Prostate gland (tissue), 2 donors: ENCODE data around the gene FAHD2B.
"Not testable (repeated sequence)": the region's sequence is repeated elsewhere in the genome, so short reads cannot be mapped to it uniquely, and the experiment has no call there.

Experiments
- CTCF ChIP-seq, 4 experiments: fragments of 200-600 bp in 2 of 4; fragments of 450-650 bp in 2 of 4; sonication (generic) in 2 of 4; IDR thresholded peaks; 1 replicate in 3 of 4; 2 replicates in 1 of 4; pipeline ENCODE4 v1.5.1; 2016 to 2019; ENCODE audit warnings: antibody characterized with exemption in 4 of 4, mild to moderate bottlenecking in 2 of 4, moderate library complexity in 2 of 4
- POLR2A ChIP-seq: fragments of 450-650 bp; IDR thresholded peaks from one replicate; pipeline ENCODE4 v1.6.1; 2016; ENCODE audit warnings: antibody characterized with exemption, mild to moderate bottlenecking
- POLR2AphosphoS5 ChIP-seq: sonication (generic); formaldehyde crosslinking; IDR thresholded peaks from one replicate; pipeline ENCODE4 v1.6.1; 2017; ENCODE audit warnings: antibody characterized with exemption

DNA sequence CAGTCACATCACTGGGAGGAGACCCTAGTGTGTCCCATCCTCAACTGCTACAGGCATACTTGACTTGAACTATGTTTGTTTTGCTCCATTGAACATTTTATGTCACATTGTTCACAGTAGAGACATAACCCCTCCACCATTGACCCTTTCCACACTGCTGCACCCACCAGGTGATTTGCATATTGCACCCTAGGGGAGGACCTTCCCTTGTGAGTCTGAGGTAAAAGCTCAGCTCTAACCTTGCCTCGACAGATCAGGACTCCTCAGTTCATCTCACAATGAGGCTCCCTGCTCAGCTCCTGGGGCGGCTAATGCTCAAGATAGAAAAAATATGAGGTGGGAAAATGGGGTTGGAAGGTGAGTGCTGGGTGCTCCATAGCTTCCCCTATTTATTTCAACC, 44.6 kb downstream of the FAHD2B start:
- not testable (repeated sequence) for TF ChIP-seq CTCF (IDR thresholded peaks at IDR 0.05); POLR2A; POLR2AphosphoS5
